H9 (cell line): ENCODE results near the gene CPLX1. TPM values are rescaled to one million over a fixed set of nuclear protein-coding genes. Genes with fewer than 3 reads are reported as not detected.

ENCODE experiments used
- DNase-seq: peaks from one replicate; pipeline ENCODE4 v3.0.0-alpha.2; 2017
- H2AFZ ChIP-seq: one replicate; pipeline ENCODE4 v1.6.1; 2013; ENCODE audit warnings: mild to moderate bottlenecking, low read length, control low read depth, moderate library complexity
- H2AK5ac ChIP-seq: 2 replicates; pipeline ENCODE4 v1.6.1; 2013; ENCODE audit warnings: low read length, control low read depth, mixed read lengths; ENCODE audit not compliant: insufficient read length
- H2BK120ac ChIP-seq: one replicate; pipeline ENCODE4 v1.6.1; 2013; ENCODE audit warnings: low read depth, mild to moderate bottlenecking, low read length, control low read depth, inconsistent platforms; ENCODE audit not compliant: poor library complexity, severe bottlenecking
- H2BK12ac ChIP-seq: 2 replicates; pipeline ENCODE4 v1.6.1; 2013; ENCODE audit warnings: low read length, control low read depth, mixed read lengths, low read depth; ENCODE audit not compliant: insufficient read length
- H2BK15ac ChIP-seq: 2 replicates; pipeline ENCODE4 v1.6.1; 2013; ENCODE audit warnings: low read depth, low read length, control low read depth
- H2BK20ac ChIP-seq: one replicate; pipeline ENCODE4 v1.6.1; 2013; ENCODE audit warnings: low read depth, mild to moderate bottlenecking, low read length, control low read depth, inconsistent platforms; ENCODE audit not compliant: poor library complexity, severe bottlenecking
- H2BK5ac ChIP-seq: 2 replicates; pipeline ENCODE4 v1.6.1; 2013; ENCODE audit warnings: low read length, control low read depth, mixed read lengths; ENCODE audit not compliant: insufficient read length
- H3K14ac ChIP-seq: 2 replicates; pipeline ENCODE4 v1.6.1; 2013; ENCODE audit warnings: low read length, control low read depth; ENCODE audit not compliant: insufficient read depth
- H3K18ac ChIP-seq: 2 replicates; pipeline ENCODE4 v1.6.1; 2013; ENCODE audit warnings: low read depth, mild to moderate bottlenecking, mixed read lengths, low read length, control low read depth; ENCODE audit not compliant: insufficient read length
- H3K23ac ChIP-seq: 2 replicates; pipeline ENCODE4 v1.6.1; 2013; ENCODE audit warnings: low read length, control low read depth, mixed read lengths, low read depth; ENCODE audit not compliant: insufficient read length
- H3K23me2 ChIP-seq: 2 replicates; pipeline ENCODE4 v1.6.1; 2013; ENCODE audit warnings: low read depth, mild to moderate bottlenecking, mixed read lengths, low read length, control low read depth; ENCODE audit not compliant: insufficient read length, poor library complexity, severe bottlenecking
- H3K27ac ChIP-seq: 2 replicates; pipeline ENCODE4 v1.5.1; 2013; ENCODE audit warnings: low read length, control low read depth, mixed read lengths, low read depth; ENCODE audit not compliant: insufficient read length
- H3K27me3 ChIP-seq: 2 replicates; pipeline ENCODE4 v1.6.1; 2013; ENCODE audit warnings: low read length, control low read depth, inconsistent platforms; ENCODE audit not compliant: insufficient read depth
- H3K4ac ChIP-seq: 2 replicates; pipeline ENCODE4 v1.6.1; 2013; ENCODE audit warnings: low read depth, mild to moderate bottlenecking, control low read depth, inconsistent platforms, low read length, moderate library complexity
- H3K4me1 ChIP-seq: 2 replicates; pipeline ENCODE4 v1.6.1; 2013; ENCODE audit warnings: low read length, control low read depth, inconsistent platforms; ENCODE audit not compliant: insufficient read depth
- H3K4me2 ChIP-seq: 2 replicates; pipeline ENCODE4 v1.6.1; 2013; ENCODE audit warnings: low read length, control low read depth, mixed read lengths; ENCODE audit not compliant: insufficient read length, insufficient read depth
- H3K56ac ChIP-seq: 2 replicates; pipeline ENCODE4 v1.6.1; 2013; ENCODE audit warnings: low read depth, mild to moderate bottlenecking, mixed read lengths, low read length, control low read depth; ENCODE audit not compliant: insufficient read length
- H3K79me1 ChIP-seq: 2 replicates; pipeline ENCODE4 v1.6.1; 2013; ENCODE audit warnings: low read depth, mild to moderate bottlenecking, moderate library complexity, low read length, control low read depth, inconsistent platforms; ENCODE audit not compliant: insufficient read depth, poor library complexity, severe bottlenecking
- H3K79me2 ChIP-seq: 2 replicates; pipeline ENCODE4 v1.6.1; 2013; ENCODE audit warnings: low read length, control low read depth, inconsistent platforms; ENCODE audit not compliant: insufficient read depth
- H3K9ac ChIP-seq: 2 replicates; pipeline ENCODE4 v1.6.1; 2013; ENCODE audit warnings: low read length, control low read depth, mixed read lengths; ENCODE audit not compliant: insufficient read length; ENCODE audit errors: extremely low read depth
- H3K9me3 ChIP-seq: one replicate; pipeline ENCODE4 v1.6.1; 2013; ENCODE audit warnings: low read depth, low read length, inconsistent platforms; ENCODE audit not compliant: control insufficient read depth
- H3T11ph ChIP-seq: one replicate; pipeline ENCODE4 v1.6.1; 2013; ENCODE audit warnings: mild to moderate bottlenecking, low read length, control low read depth, inconsistent platforms
- H4K20me1 ChIP-seq: one replicate; pipeline ENCODE4 v1.6.1; 2013; ENCODE audit not compliant: control insufficient read depth, insufficient read length, insufficient read depth
- H4K5ac ChIP-seq: 2 replicates; pipeline ENCODE4 v1.6.1; 2013; ENCODE audit warnings: low read depth, mild to moderate bottlenecking, mixed read lengths, low read length, control low read depth; ENCODE audit not compliant: insufficient read length
- H4K8ac ChIP-seq: replicated peaks from 2 replicates; pipeline ENCODE4 v1.6.1; 2013; ENCODE audit warnings: low read length, control low read depth, mixed read lengths, low read depth; ENCODE audit not compliant: insufficient read length
- H4K91ac ChIP-seq: 2 replicates; pipeline ENCODE4 v1.6.1; 2013; ENCODE audit warnings: low read depth, mild to moderate bottlenecking, moderate library complexity, mixed read lengths, low read length, control low read depth; ENCODE audit not compliant: insufficient read length
- H3K27ac Mint-ChIP-seq, 3 experiments: 2 replicates in 2 of 3; 3 replicates in 1 of 3; pipeline ENCODE4 v1.8.0; 2020 to 2021; ENCODE audit warnings: mixed read lengths in 3 of 3, mild to moderate bottlenecking in 1 of 3, moderate library complexity in 1 of 3
- H3K27me3 Mint-ChIP-seq: 2 replicates; pipeline ENCODE4 v1.8.0; 2021; ENCODE audit warnings: low read depth, mild to moderate bottlenecking, moderate library complexity, mixed read lengths
- H3K36me3 Mint-ChIP-seq, 3 experiments: 2 replicates in 2 of 3; 3 replicates in 1 of 3; pipeline ENCODE4 v1.8.0; 2020 to 2021; ENCODE audit warnings: low read depth in 3 of 3, mixed read lengths in 3 of 3; ENCODE audit not compliant: insufficient read depth in 1 of 3
- H3K4me1 Mint-ChIP-seq, 2 experiments: 2 replicates each; pipeline ENCODE4 v1.8.0; 2020; ENCODE audit warnings: mixed read lengths in 2 of 2
- H3K4me3 Mint-ChIP-seq, 2 experiments: 2 replicates in 1 of 2; 3 replicates in 1 of 2; pipeline ENCODE4 v1.8.0; 2020 to 2021; ENCODE audit warnings: mild to moderate bottlenecking in 2 of 2, mixed read lengths in 2 of 2, moderate library complexity in 1 of 2
- H3K9me3 Mint-ChIP-seq, 2 experiments: 2 replicates in 1 of 2; 3 replicates in 1 of 2; pipeline ENCODE4 v1.8.0; 2020; ENCODE audit warnings: mild to moderate bottlenecking in 2 of 2, mixed read lengths in 2 of 2, moderate library complexity in 1 of 2
- WGBS: extraction: QIAGEN DNeasy Blood & Tissue Kit; methylation state at CpG from one replicate; pipeline ENCODE4 v1.1.7; 2013; ENCODE audit warnings: missing lambda C conversion rate, low lambda C conversion rate, mixed read lengths; ENCODE audit not compliant: insufficient read length; ENCODE audit errors: extremely low coverage; 5-methylcytosine and 5-hydroxymethylcytosine counted together
- total RNA-seq: library from RNA; stranded (reverse); gene quantifications from 2 replicates; pipeline ENCODE4 v1.2.1, GENCODE V29; 2021
- TF ChIP-seq, protein P1 (sequence below): fragments of 200-600 bp; sonication (generic); conservative IDR thresholded peaks from 3 replicates; pipeline ENCODE4 v1.8.0; 2021; ENCODE audit warnings: antibody characterized with exemption, mild to moderate bottlenecking

Gene CPLX1
- total RNA-seq, 1 experiment from 2014 or later: 0.90 TPM

DNA sequence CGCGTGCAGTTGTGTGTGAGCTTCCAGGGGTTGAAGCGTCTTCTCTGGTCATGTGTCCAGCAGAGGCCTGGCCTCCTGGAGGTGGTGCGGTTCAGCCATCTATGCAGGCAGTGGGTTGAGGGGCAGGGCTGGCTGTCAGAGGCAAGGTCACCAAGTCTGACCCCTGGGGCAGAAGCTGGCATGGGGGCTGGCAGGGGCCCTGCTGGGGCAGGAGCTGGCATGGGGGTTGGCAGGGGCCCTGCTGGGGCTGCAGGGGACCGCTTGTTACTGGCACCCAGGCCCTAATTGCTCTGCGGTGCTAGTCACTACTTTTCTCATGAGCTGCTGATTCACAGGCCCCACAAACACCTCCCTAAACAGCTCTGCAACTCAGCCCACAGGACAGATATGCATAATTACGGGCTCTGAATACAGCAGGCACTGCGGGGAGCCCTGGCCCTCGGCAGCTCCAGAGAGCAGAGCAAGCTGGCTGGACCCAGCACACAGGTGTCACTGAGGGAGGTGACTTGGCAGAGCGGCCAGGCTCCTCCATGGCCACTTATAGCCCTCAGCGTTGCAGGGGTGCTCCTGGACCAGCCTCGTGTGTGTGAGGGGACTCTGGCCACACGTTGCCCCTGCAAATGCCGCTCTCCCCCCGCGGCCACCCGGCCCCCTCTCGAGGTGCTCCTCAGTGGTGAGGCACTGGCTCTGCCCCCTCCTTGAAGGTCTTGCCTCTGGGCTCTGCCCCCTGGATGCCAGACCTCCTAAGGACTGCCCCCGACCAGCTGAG is 32.7 kb downstream of the CPLX1 start:
- Histone ChIP-seq H3K27ac (no peak overlapping the region), H3K4me2 (no peak overlapping the region), H3K23ac (no peak overlapping the region), H3K18ac (no peak overlapping the region), H3T11ph (no peak overlapping the region), H3K9me3 (no peaks in the 10 kb centered on the region), H2BK120ac (no peak overlapping the region), H4K5ac (no peak overlapping the region), H3K27me3 (peaks cover 7% of the 10 kb centered on the region; the same call in 1 of the 2 replicates), H3K79me1 (no peaks in the 10 kb centered on the region), H3K23me2 (no peaks in the 10 kb centered on the region), H2BK15ac (no peak overlapping the region), H4K20me1 (no peaks in the 10 kb centered on the region), H4K91ac (no peak overlapping the region), H2BK20ac (no peak overlapping the region), H3K56ac (no peak overlapping the region), H2BK12ac (no peak overlapping the region), H3K14ac (no peak overlapping the region), H2BK5ac (no peak overlapping the region), H3K9ac (no peak overlapping the region), H2AFZ (no peak overlapping the region), H3K4ac (no peak overlapping the region), H3K79me2 (no peaks in the 10 kb centered on the region), H3K4me1 (no peaks in the 10 kb centered on the region; the same call in 1 of the 2 replicates), H4K8ac (no peak overlapping the region), H2AK5ac (no peak overlapping the region)
- TF ChIP-seq, protein P1, sequence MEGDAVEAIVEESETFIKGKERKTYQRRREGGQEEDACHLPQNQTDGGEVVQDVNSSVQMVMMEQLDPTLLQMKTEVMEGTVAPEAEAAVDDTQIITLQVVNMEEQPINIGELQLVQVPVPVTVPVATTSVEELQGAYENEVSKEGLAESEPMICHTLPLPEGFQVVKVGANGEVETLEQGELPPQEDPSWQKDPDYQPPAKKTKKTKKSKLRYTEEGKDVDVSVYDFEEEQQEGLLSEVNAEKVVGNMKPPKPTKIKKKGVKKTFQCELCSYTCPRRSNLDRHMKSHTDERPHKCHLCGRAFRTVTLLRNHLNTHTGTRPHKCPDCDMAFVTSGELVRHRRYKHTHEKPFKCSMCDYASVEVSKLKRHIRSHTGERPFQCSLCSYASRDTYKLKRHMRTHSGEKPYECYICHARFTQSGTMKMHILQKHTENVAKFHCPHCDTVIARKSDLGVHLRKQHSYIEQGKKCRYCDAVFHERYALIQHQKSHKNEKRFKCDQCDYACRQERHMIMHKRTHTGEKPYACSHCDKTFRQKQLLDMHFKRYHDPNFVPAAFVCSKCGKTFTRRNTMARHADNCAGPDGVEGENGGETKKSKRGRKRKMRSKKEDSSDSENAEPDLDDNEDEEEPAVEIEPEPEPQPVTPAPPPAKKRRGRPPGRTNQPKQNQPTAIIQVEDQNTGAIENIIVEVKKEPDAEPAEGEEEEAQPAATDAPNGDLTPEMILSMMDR: no peak
- peaks cover 0 to 2% of the 10 kb centered on the region in 2 experiments; a peak in 1 of 5 replicates for H3K9me3 Mint-ChIP-seq
- WGBS: no CpG with 5 or more reads among the region's 19 CpGs
- H3K27ac Mint-ChIP-seq: no peak overlapping the region
- H3K27me3 Mint-ChIP-seq: peaks cover 68% of the 10 kb centered on the region
- peaks cover 17 to 23% of the 10 kb centered on the region in 2 experiments for H3K4me1 Mint-ChIP-seq
- 0 out of 7 replicates have a peak, but pooled peaks cover 0 to 1% (median 0%) of the 10 kb centered on the region in 3 experiments for H3K36me3 Mint-ChIP-seq
- 0 out of 5 replicates have a peak overlapping the region, but pooled peaks of 1 of the 2 experiments have one; percentile 55 for H3K4me3 Mint-ChIP-seq
- DNase-seq: no peak
